ENCODE measurements around the gene DENND1A. TPM values are rescaled to one million over a fixed set of nuclear protein-coding genes. Genes with fewer than 3 reads are reported as not detected.
"Not testable (repeated sequence)": the region's sequence is repeated elsewhere in the genome, so short reads cannot be mapped to it uniquely, and the experiment has no call there.

The DENND1A gene
- total and polyA plus RNA-seq, 11 donors = 9.8 to 24.0 (median 14.7) TPM

DNA sequence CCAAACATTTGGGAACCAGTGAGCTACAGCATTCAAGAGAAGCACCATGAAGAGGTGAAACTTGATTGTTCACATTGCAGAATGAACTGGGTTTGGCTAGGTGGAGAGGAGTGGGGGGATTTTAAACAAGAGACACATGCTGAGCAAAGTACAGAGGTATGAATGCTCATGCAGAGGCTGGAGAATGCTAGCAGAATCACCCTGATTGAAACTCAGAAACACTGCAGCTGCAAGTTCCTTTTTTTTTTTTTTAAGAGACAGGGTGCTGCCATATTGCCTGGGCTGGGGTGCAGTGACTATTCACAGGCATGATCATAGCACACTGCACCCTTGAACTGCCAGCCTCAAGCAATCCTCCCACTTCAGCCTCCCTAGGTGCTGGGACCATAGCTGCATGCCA, 35.1 kb downstream of the DENND1A start:
- DNase-seq = no peak
- H3K9me3 ChIP-seq = no peaks in the 10 kb centered on the region
- no peak overlapping the region for H3K27ac ChIP-seq
- intact Hi-C loops (cut with DNase I) = no loop called here
- no peaks in the 10 kb centered on the region for H3K27me3 ChIP-seq
- no peaks in the 10 kb centered on the region for H3K36me3 ChIP-seq
- no peak overlapping the region for H3K4me3 ChIP-seq
- no peak for ATAC-seq
- H3K4me1 ChIP-seq = peaks cover 0 to 25% (median 0%) of the 10 kb centered on the region in 12 donors
- no peak for TF ChIP-seq POLR2A (IDR thresholded peaks at IDR 0.05)
- TF ChIP-seq, protein P1, sequence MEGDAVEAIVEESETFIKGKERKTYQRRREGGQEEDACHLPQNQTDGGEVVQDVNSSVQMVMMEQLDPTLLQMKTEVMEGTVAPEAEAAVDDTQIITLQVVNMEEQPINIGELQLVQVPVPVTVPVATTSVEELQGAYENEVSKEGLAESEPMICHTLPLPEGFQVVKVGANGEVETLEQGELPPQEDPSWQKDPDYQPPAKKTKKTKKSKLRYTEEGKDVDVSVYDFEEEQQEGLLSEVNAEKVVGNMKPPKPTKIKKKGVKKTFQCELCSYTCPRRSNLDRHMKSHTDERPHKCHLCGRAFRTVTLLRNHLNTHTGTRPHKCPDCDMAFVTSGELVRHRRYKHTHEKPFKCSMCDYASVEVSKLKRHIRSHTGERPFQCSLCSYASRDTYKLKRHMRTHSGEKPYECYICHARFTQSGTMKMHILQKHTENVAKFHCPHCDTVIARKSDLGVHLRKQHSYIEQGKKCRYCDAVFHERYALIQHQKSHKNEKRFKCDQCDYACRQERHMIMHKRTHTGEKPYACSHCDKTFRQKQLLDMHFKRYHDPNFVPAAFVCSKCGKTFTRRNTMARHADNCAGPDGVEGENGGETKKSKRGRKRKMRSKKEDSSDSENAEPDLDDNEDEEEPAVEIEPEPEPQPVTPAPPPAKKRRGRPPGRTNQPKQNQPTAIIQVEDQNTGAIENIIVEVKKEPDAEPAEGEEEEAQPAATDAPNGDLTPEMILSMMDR (IDR thresholded peaks at IDR 0.05) = no peak

DNA sequence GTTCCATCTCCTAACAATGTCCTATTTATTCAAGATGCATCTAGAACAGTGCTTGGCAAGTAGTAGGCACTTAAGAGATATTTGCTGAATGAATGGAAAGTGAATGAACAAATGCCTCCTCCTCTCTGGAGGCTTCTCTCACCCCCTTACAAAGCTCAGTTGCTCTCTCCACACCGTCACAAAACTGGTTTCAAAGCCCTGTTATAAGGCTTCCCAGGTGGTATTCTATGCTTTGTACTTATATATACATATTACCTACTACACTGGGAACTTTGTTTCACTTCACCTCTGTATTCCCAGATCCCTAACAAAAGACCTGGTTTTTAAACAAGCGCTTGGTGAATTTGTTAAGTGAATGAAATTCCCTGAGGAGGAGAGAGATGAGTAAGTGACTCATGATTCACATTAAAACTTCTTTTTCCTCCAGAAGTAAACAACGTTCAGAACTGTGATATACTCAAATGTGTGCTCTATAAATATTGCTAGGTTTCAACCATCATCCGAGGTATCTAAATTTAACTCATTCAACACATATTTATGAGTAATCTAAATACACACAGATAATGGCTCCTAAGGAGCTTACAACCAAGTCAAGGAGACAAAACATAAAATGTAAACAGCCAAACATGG, 36.0 kb downstream of the DENND1A start:
- H3K4me1 ChIP-seq = peaks cover 0 to 21% (median 0%) of the 10 kb centered on the region in 12 donors
- H3K9me3 ChIP-seq = no peaks in the 10 kb centered on the region
- intact Hi-C loops (cut with DNase I) = no loop called here
- WGBS, 4 donors = 61 to 68% (median 63%) methylated on average over 4 of the region's 4 CpGs
- TF ChIP-seq, protein P1 (IDR thresholded peaks at IDR 0.05) = no peak
- no peak for TF ChIP-seq POLR2A (IDR thresholded peaks at IDR 0.05)
- no peak overlapping the region for H3K4me3 ChIP-seq
- no peak overlapping the region for H3K27ac ChIP-seq
- DNase-seq (no peak), ATAC-seq (no peak)
- H3K36me3 ChIP-seq = no peaks in the 10 kb centered on the region
- no peaks in the 10 kb centered on the region for H3K27me3 ChIP-seq

DNA sequence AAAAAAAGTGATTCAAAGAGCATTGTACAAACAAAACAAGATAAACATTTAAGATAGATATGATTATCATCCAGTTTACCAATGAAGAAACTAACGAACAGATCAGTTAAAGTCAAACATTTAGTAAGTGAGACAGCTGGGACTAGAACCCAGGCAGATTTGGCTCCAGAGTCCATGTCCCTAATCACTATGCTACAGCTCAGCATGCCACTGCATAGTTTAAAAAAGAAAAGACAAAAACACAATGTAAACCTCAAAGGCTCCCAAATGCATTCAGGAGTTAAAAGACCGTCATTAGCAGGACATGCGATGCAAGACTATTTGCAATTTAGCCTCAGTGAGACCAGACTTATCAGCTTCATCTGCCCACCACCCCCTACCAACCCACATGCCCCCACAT, 36.8 kb downstream of the DENND1A start:
- H3K27me3 ChIP-seq = no peaks in the 10 kb centered on the region
- ATAC-seq (no peak), DNase-seq (no peak)
- no peak overlapping the region for H3K4me3 ChIP-seq
- no peak for TF ChIP-seq POLR2A (IDR thresholded peaks at IDR 0.05)
- TF ChIP-seq, protein P1 (IDR thresholded peaks at IDR 0.05) = no peak
- H3K9me3 ChIP-seq = peaks cover 0 to 6% (median 0%) of the 10 kb centered on the region in 12 donors
- H3K4me1 ChIP-seq = peaks cover 0 to 21% (median 0%) of the 10 kb centered on the region in 12 donors
- H3K27ac ChIP-seq = no peak overlapping the region
- no peaks in the 10 kb centered on the region for H3K36me3 ChIP-seq
- intact Hi-C loops (cut with DNase I) = no loop called here
- WGBS, 4 donors = 78 to 94% (median 91%) methylated on average over 3 of the region's 3 CpGs

DNA sequence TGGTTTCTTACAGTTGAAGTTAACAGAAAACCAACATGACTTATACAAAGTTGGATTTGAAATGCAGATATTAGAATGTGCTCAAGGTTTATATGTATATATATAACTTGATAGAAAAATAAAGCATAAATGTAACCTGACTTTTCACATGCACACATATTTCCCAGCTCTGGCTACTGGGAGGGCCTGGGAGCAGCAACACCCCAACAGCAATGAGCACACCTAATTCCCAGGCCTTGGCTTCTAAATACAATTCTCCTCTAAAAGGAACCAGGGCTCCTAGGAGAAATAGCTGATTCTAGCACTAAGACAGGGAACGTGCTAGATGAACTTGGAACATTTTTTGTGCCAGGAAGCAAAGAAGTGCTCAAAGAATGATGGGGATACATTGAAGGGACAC, 42.1 kb downstream of the DENND1A start:
- no peaks in the 10 kb centered on the region for H3K27me3 ChIP-seq
- H3K27ac ChIP-seq = no peak overlapping the region
- no peak overlapping the region for H3K4me3 ChIP-seq
- peaks cover 0 to 8% (median 0%) of the 10 kb centered on the region in 12 donors for H3K4me1 ChIP-seq
- H3K36me3 ChIP-seq = no peaks in the 10 kb centered on the region
- no peak for ATAC-seq
- TF ChIP-seq POLR2A (IDR thresholded peaks at IDR 0.05) = no peak
- TF ChIP-seq, protein P1 (IDR thresholded peaks at IDR 0.05) = no peak
- no peak for DNase-seq
- H3K9me3 ChIP-seq = peaks cover 0 to 13% (median 0%) of the 10 kb centered on the region in 12 donors
- intact Hi-C loops (cut with DNase I) = no loop called here
- WGBS, 4 donors = 86 to 98% (median 95%) methylated on average over 1 of the region's 1 CpG

DNA sequence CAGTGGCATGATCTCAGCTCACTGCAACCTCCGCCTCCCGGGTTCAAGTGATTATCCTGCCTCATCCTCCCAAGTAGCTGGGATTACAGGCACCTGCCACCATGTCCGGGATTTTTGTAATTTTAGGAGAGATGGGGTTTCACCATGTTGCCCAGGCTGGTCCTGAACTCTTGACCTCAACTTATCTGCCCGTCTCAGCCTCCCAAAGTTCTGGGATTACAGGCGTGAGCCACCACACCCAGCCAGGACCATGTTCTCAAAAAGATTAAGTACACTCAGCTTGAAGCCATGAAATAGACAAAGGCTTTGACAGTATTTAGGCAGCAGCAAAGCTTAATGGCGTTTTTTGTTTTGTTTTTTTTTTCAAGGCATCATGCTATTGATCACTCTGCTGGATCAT, 44.1 kb downstream of the DENND1A start:
- H3K27ac ChIP-seq; H3K36me3 ChIP-seq; intact Hi-C loops (cut with DNase I); H3K27me3 ChIP-seq; H3K4me1 ChIP-seq; DNase-seq; ATAC-seq; H3K4me3 ChIP-seq: not testable (repeated sequence)
- H3K9me3 ChIP-seq = peaks cover 0 to 13% (median 0%) of the 10 kb centered on the region in 12 donors
- WGBS, 4 donors = 86 to 97% (median 90%) methylated on average over 6 of the region's 6 CpGs

Data from heart left ventricle (tissue), 16 donors.